Activated naive CD4-positive, alpha-beta T cell treated with Interleukin-2 at 50 U/mL for 16 hours (primary cell): ENCODE data around the gene ZNF675.
"Not testable (repeated sequence)": the region's sequence is repeated elsewhere in the genome, so short reads cannot be mapped to it uniquely, and the experiment has no call there.

Experiments
- DNase-seq: peaks from one replicate; pipeline ENCODE4 v3.0.0-alpha.2; 2020

ZNF675 gene

DNA sequence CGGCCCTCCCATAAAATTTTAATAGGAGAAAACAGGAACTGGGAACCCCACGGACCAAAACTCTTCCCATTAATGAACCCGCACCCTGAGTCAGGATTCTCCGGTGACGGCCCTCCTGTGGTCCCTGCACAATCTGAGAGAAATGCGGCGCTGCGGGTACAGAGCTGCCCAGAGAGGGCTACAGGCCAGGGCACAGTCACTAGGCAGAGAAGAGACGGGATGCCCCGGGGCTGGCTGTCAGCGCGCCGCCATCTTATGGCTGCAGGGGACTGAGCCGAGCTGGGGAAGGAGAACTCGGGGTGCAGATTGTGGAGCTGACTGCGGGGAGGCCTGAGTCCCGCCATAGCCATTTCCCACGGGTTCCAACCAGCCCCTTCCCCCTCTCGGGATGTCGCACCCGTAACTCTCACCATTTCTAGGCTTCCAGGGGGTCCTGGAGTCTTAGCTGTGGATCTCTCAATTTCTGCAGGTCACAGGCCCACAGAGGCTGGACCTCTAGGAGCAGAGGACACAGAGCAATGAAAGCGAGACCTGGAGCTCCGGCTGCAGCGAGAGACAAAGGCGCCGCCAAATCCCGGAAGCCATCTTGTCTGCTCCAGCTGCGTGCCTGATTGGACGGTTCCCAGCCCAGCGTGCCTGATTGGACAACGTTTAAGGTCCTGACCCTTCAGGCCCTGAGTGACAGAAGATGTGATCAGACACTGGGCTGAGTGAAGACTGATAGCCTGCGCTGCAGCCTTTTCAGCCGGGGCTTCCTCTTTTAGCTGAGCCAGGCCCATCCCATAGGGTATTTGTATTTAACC lies at the start of gene ZNF675:
Gene ZNF675, minus strand, starts transcription at position 592 of the 803 bp plus-strand sequence. Its CDS starts 179 bp downstream, at position 413.
- DNase-seq, result peak; percentile 89

- DNase-seq, result not testable (repeated sequence)
Measured at GRCh38 chr19:23730729-23731465, 43.9 kb upstream of the ZNF675 start.

DNA sequence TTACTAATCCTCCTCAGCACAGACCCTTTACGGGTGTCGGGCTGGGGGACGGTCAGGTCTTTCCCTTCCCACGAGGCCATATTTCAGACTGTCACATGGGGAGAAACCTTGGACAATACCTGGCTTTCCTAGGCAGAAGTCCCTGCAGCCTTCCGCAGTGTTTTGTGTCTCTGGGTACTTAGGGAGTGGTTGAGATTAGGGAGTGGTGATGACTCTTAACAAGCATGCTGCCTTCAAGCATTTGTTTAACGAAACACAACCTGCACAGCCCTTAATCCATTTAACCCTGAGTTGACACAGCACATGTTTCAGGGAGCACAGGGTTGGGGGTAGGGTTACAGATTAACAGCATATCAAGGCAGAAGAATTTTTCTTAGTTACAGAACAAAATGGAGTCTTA lies 37.1 kb upstream of the ZNF675 start:
- DNase-seq, result not testable (repeated sequence)

GRCh38 chr19:23718802-23719201 lies 31.8 kb upstream of the ZNF675 start:
- DNase-seq, result no peak

DNA sequence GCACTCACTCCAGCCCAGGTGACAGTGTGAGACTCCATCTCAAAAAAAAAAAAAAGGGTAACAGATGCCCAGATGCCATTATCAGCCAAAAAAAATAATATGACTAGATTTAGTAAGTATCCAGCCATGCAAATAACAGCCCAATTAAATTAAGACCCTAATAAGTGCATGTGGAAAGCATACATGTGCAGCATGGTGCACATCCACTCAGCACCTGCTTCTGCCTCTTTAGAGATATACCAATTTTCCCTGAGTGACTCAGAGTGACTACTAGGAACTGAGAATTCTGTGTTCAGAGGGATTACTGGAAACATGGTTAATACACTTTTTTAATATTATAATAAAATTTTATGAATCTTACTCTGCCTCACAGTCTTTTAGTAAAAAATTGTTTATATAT lies 29.8 kb upstream of the ZNF675 start:
- DNase-seq, result no peak

GRCh38 chr19:23709347-23709746 lies 22.3 kb upstream of the ZNF675 start:
- DNase-seq, result no peak

GRCh38 chr19:23706657-23707056 lies 19.6 kb upstream of the ZNF675 start:
- no peak for DNase-seq

- no peak for DNase-seq
Measured at GRCh38 chr19:23699521-23699860, 12.5 kb upstream of the ZNF675 start.

GRCh38 chr19:23698711-23699520 lies 11.9 kb upstream of the ZNF675 start:
- no peak for DNase-seq

- not testable (repeated sequence) for DNase-seq
Measured at GRCh38 chr19:23692937-23693336, 5.9 kb upstream of the ZNF675 start.

DNA sequence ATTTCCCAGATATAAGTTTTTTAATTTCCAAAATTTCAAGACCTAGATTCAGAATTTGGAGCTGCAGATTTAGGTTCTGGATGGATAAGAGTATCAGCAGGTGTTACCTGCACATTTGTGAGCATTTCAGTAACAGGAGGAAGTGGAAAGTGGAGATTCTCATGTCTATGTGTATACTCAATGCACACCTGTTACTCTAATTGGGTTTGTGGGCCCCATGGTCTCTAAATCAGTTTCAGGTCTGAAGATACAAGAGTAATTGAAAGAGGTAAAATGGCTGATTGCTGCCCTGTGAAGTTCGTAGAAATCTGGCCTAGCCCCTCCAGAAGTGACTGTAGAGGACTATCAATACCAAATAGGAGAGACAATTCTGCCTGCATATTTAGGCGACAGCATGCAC lies 13.9 kb downstream of the ZNF675 start:
- DNase-seq, result no peak

DNA sequence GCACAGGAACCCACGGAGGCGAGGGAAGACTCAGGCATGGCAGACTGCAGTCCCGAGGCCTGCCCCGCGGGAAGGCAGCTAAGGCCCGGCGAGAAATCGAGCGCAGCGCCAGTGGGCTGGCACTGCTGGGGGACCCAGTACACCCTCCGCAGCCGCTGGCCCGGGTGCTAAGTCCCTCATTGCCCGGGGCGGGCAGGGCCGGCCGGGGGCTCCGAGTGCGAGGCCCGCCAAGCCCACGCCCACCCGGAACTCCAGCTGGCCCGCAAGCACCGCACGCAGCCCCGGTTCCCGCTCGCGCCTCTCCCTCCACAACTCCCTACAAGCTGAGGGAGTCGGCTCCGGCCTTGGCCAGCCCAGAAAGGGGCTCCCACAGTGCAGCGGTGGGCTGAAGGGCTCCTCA lies 18.4 kb downstream of the ZNF675 start:
- DNase-seq, result not testable (repeated sequence)

DNA sequence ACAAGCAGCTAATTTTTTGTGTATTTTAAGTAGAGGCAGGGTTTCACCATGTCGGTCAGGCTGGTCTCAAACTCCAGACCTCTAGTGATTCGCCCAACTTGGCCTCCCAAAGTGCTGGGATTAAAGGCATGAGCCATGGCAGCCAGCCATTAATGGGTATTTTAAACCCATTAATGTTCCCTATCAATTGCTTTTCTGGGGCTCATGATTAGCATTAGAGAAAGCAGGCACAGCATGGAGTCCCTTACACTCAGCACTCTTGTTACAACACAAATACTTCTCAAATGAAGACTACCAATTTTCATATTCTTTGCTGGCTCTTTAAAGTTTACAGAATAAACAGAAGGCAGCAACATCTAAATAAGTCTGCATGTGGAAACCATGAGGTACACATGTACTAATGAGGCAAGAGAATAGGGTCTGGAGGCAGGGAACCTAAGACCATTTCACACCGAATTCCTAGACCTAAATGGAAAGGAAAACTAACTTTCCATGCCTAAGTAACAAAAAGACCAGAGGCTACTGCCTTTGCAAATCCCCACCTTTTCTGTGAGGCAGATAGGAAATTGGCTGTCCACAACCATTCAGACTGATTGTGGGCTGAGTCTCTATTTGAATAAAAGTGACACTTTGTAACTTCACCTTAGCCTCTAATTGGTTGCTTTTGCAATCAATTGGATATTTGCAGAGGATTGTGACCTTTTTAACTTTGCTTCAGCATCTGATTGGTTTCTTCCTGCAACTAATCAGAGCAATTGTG lies 21.2 kb downstream of the ZNF675 start:
- DNase-seq, result no peak

- not testable (repeated sequence) for DNase-seq
Measured at GRCh38 chr19:23649817-23650216, 37.2 kb downstream of the ZNF675 start.
